Left lung (tissue), 10 donors: ENCODE results near the gene PRICKLE4. TPM values are rescaled to one million over a fixed set of nuclear protein-coding genes. Genes with fewer than 3 reads are reported as not detected.
A peak's percentile ranks its signal among the peaks of the same experiment; 100 is the strongest.

Experiments
- ATAC-seq: fragments of 200-7000 bp; cut with Tn5 transposase; one replicate; pipeline ENCODE4 v1.9.1; 2020; ENCODE audit warnings: moderate library complexity
- DNase-seq, 4 donors: peaks; one replicate each; pipeline ENCODE4 v3.0.0-alpha.2; 2013 to 2020
- H3K27ac ChIP-seq, 2 donors: fragments of 200-600 bp; sonication (generic) in 1 of 2; one replicate each; pipeline versions ENCODE4 v1.5.0 to v1.8.0; 2020 to 2021
- H3K27me3 ChIP-seq, 2 donors: fragments of 200-600 bp; sonication (generic) in 1 of 2; one replicate each; pipeline versions ENCODE4 v1.5.0 to v1.8.0; 2020 to 2021
- H3K36me3 ChIP-seq, 2 donors: fragments of 200-600 bp; sonication (generic) in 1 of 2; one replicate each; pipeline versions ENCODE4 v1.5.0 to v1.8.0; 2020 to 2021
- H3K4me1 ChIP-seq, 2 donors: fragments of 200-600 bp; one replicate each; pipeline ENCODE4 v1.8.0; 2021
- H3K4me3 ChIP-seq, 2 donors: fragments of 200-600 bp; sonication (generic) in 1 of 2; one replicate each; pipeline versions ENCODE4 v1.5.0 to v1.8.0; 2020 to 2021; ENCODE audit warnings: mild to moderate bottlenecking in 1 of 2
- H3K9me3 ChIP-seq, 2 donors: fragments of 200-600 bp; sonication (generic) in 1 of 2; one replicate each; pipeline versions ENCODE4 v1.5.0 to v1.8.0; 2020 to 2021
- CTCF ChIP-seq, 2 donors: fragments of 200-600 bp; sonication (generic) in 1 of 2; IDR thresholded peaks; one replicate each; pipeline versions ENCODE4 v1.5.0 to v1.8.0; 2021; ENCODE audit warnings: antibody characterized with exemption in 2 of 2
- intact Hi-C, 2 donors: fragments of 100-400 bp; cut with DNase I; formaldehyde crosslinking; loops; one replicate each; pipeline versions ENCODE4 v1.11.2 to v1.14.2; 2022
- polyA plus RNA-seq, 6 donors: library from polyadenylated mRNA; unstranded; fragments of 120-200 nt; gene quantifications; one replicate each; pipeline ENCODE4 v1.2.1, GENCODE V29; 2013; ENCODE audit not compliant: insufficient read length in 6 of 6
- total RNA-seq, 2 donors: library from RNA; stranded (reverse); fragmentation: NEBNext Ultra II Directional; extraction: Animal tissue kit (Norgen Biotek cat#: 25700); gene quantifications; one replicate each; pipeline ENCODE4 v1.2.1, GENCODE V29; 2021
- donor health status: DM: no; HTN: yes; CAD: no.
- donor health status: DM: no; HTN: no; CAD: no.

Gene PRICKLE4
- total and polyA plus RNA-seq, 8 donors = 4.5 to 13.7 (median 10.3) TPM

- intact Hi-C loops = no loop called here
- Histone ChIP-seq H3K4me1 (peaks cover 9 to 40% of the 10 kb centered on the region in 2 donors), H3K4me3 (no peak overlapping the region), H3K9me3 (no peaks in the 10 kb centered on the region), H3K27me3 (no peaks in the 10 kb centered on the region), H3K36me3 (peaks cover 0 to 49% of the 10 kb centered on the region in 2 donors), H3K27ac (peak overlapping the region in 1 of 2 donors; percentile 10)
- no peak for DNase-seq
- TF ChIP-seq CTCF (IDR thresholded peaks at IDR 0.05) = no peak
- ATAC-seq = no peak
Observed at GRCh38 chr6:41789390-41789724, 8.8 kb downstream of the PRICKLE4 start.

- Histone ChIP-seq H3K9me3 (no peaks in the 10 kb centered on the region), H3K36me3 (peaks cover 0 to 55% of the 10 kb centered on the region in 2 donors), H3K27me3 (no peaks in the 10 kb centered on the region), H3K4me3 (no peak overlapping the region), H3K27ac (no peak overlapping the region), H3K4me1 (peaks cover 9 to 33% of the 10 kb centered on the region in 2 donors)
- intact Hi-C loops = no loop called here
- no peak for ATAC-seq
- DNase-seq = no peak
- TF ChIP-seq CTCF (IDR thresholded peaks at IDR 0.05) = no peak
Observed at GRCh38 chr6:41790045-41790444, 9.5 kb downstream of the PRICKLE4 start.

- Histone ChIP-seq H3K27ac (no peak overlapping the region), H3K27me3 (no peaks in the 10 kb centered on the region), H3K4me3 (no peak overlapping the region), H3K36me3 (peaks cover 0 to 67% of the 10 kb centered on the region in 2 donors), H3K9me3 (no peaks in the 10 kb centered on the region), H3K4me1 (peaks cover 0 to 20% of the 10 kb centered on the region in 2 donors)
- ATAC-seq (no peak), DNase-seq (no peak)
- intact Hi-C loops = no loop called here
- no peak for TF ChIP-seq CTCF (IDR thresholded peaks at IDR 0.05)
Observed at GRCh38 chr6:41791305-41791704, 10.7 kb downstream of the PRICKLE4 start.

GRCh38 chr6:41791984-41792383 is 11.4 kb downstream of the PRICKLE4 start:
- no peak for DNase-seq
- H3K4me3 ChIP-seq = no peak overlapping the region
- no peaks in the 10 kb centered on the region for H3K27me3 ChIP-seq
- no peak overlapping the region for H3K27ac ChIP-seq
- intact Hi-C loops = no loop called here
- H3K36me3 ChIP-seq = peaks cover 0 to 72% of the 10 kb centered on the region in 2 donors
- no peak for TF ChIP-seq CTCF (IDR thresholded peaks at IDR 0.05)
- no peaks in the 10 kb centered on the region for H3K9me3 ChIP-seq
- peaks cover 0 to 18% of the 10 kb centered on the region in 2 donors for H3K4me1 ChIP-seq
- no peak for ATAC-seq

GRCh38 chr6:41796474-41796873 is 15.9 kb downstream of the PRICKLE4 start:
- no peaks in the 10 kb centered on the region for H3K27me3 ChIP-seq
- H3K9me3 ChIP-seq = no peaks in the 10 kb centered on the region
- ATAC-seq (no peak), DNase-seq (no peak)
- peaks cover 0 to 68% of the 10 kb centered on the region in 2 donors for H3K36me3 ChIP-seq
- H3K4me3 ChIP-seq = no peak overlapping the region
- intact Hi-C loops = no loop called here
- TF ChIP-seq CTCF (IDR thresholded peaks at IDR 0.05) = no peak
- no peaks in the 10 kb centered on the region for H3K4me1 ChIP-seq
- H3K27ac ChIP-seq = no peak overlapping the region
